HG02623 (cell line): ENCODE measurements around the gene KIF3C.
"Not testable (repeated sequence)": the region's sequence is repeated elsewhere in the genome, so short reads cannot be mapped to it uniquely, and the experiment has no call there.

Experiments
- ATAC-seq: cut with Tn5 transposase; IDR thresholded peaks from one replicate; pipeline ENCODE4 v1.9.1; 2021; ENCODE audit warnings: moderate library complexity; ENCODE audit not compliant: unreplicated experiment

KIF3C gene

GRCh38 chr2:25920786-25921415 is 61.4 kb downstream of the KIF3C start:
- ATAC-seq: no peak

GRCh38 chr2:25920336-25920735 is 62.0 kb downstream of the KIF3C start:
- no peak for ATAC-seq

- no peak for ATAC-seq
Observed at GRCh38 chr2:25917832-25918231, 64.5 kb downstream of the KIF3C start.

- ATAC-seq: not testable (repeated sequence)
Observed at GRCh38 chr2:25917411-25917810, 64.9 kb downstream of the KIF3C start.

- ATAC-seq: not testable (repeated sequence)
Observed at GRCh38 chr2:25915944-25916772, 66.1 kb downstream of the KIF3C start.

- not testable (repeated sequence) for ATAC-seq
Observed at GRCh38 chr2:25915411-25915810, 66.9 kb downstream of the KIF3C start.

GRCh38 chr2:25913696-25913973 is 68.7 kb downstream of the KIF3C start:
- ATAC-seq: not testable (repeated sequence)

- no peak for ATAC-seq
Observed at GRCh38 chr2:25912851-25913695, 69.2 kb downstream of the KIF3C start.

GRCh38 chr2:25909574-25909973 is 72.7 kb downstream of the KIF3C start:
- ATAC-seq: not testable (repeated sequence)

- ATAC-seq: no peak
Observed at GRCh38 chr2:25905126-25905525, 77.2 kb downstream of the KIF3C start.

- ATAC-seq: no peak
Observed at GRCh38 chr2:25903216-25903776, 79.0 kb downstream of the KIF3C start.

GRCh38 chr2:25899404-25899970 is 82.8 kb downstream of the KIF3C start:
- no peak for ATAC-seq

- ATAC-seq: no peak
Observed at GRCh38 chr2:25897506-25897905, 84.8 kb downstream of the KIF3C start.

- not testable (repeated sequence) for ATAC-seq
Observed at GRCh38 chr2:25896308-25896707, 86.0 kb downstream of the KIF3C start.

GRCh38 chr2:25895610-25896009 is 86.7 kb downstream of the KIF3C start:
- no peak for ATAC-seq

GRCh38 chr2:25895018-25895417 is 87.3 kb downstream of the KIF3C start:
- no peak for ATAC-seq

GRCh38 chr2:25894135-25894830 is 88.0 kb downstream of the KIF3C start:
- ATAC-seq: no peak

- no peak for ATAC-seq
Observed at GRCh38 chr2:25891672-25892071, 90.6 kb downstream of the KIF3C start.

GRCh38 chr2:25887624-25888242 is 94.6 kb downstream of the KIF3C start:
- ATAC-seq: no peak

- ATAC-seq: no peak
Observed at GRCh38 chr2:25885933-25886332, 96.4 kb downstream of the KIF3C start.
